DMS 273 treated with DMSO at 0.1 percent for 48 hours (cell line): ENCODE measurements around the gene CCR4.
"Not testable (repeated sequence)": the region's sequence is repeated elsewhere in the genome, so short reads cannot be mapped to it uniquely, and the experiment has no call there.

ENCODE experiments used
- DNase-seq: peaks from one replicate; lab custom pipeline; 2025; lab: John Stamatoyannopoulos, UW

Gene CCR4

GRCh38 chr3:32952369-32953077 lies 1.1 kb downstream of the CCR4 start:
- DNase-seq = no peak

GRCh38 chr3:32954506-32954905 lies 3.1 kb downstream of the CCR4 start:
- no peak for DNase-seq

GRCh38 chr3:32956750-32957570 lies 5.5 kb downstream of the CCR4 start:
- no peak for DNase-seq

- no peak for DNase-seq
These were observed 7.1 kb downstream of the CCR4 start for GRCh38 chr3:32958509-32958908.

GRCh38 chr3:32959371-32959770 lies 7.9 kb downstream of the CCR4 start:
- DNase-seq = no peak

GRCh38 chr3:32960404-32961170 lies 9.1 kb downstream of the CCR4 start:
- DNase-seq = no peak

- no peak for DNase-seq
These were observed 9.8 kb downstream of the CCR4 start for GRCh38 chr3:32961189-32961715.

GRCh38 chr3:32963871-32964270 lies 12.4 kb downstream of the CCR4 start:
- no peak for DNase-seq

GRCh38 chr3:32964781-32965180 lies 13.3 kb downstream of the CCR4 start:
- not testable (repeated sequence) for DNase-seq

GRCh38 chr3:32965617-32966213 lies 14.3 kb downstream of the CCR4 start:
- not testable (repeated sequence) for DNase-seq

GRCh38 chr3:32966627-32967026 lies 15.2 kb downstream of the CCR4 start:
- not testable (repeated sequence) for DNase-seq

- no peak for DNase-seq
These were observed 16.9 kb downstream of the CCR4 start for GRCh38 chr3:32968166-32968919.

GRCh38 chr3:32968920-32969389 lies 17.5 kb downstream of the CCR4 start:
- DNase-seq = no peak

GRCh38 chr3:32969656-32970055 lies 18.2 kb downstream of the CCR4 start:
- no peak for DNase-seq

- not testable (repeated sequence) for DNase-seq
These were observed 19.8 kb downstream of the CCR4 start for GRCh38 chr3:32971291-32971690.

- no peak for DNase-seq
These were observed 21.2 kb downstream of the CCR4 start for GRCh38 chr3:32972482-32973146.

- DNase-seq = no peak
These were observed 22.5 kb downstream of the CCR4 start for GRCh38 chr3:32973982-32974381.

- no peak for DNase-seq
These were observed 24.6 kb downstream of the CCR4 start for GRCh38 chr3:32975891-32976595.

GRCh38 chr3:32977861-32978260 lies 26.4 kb downstream of the CCR4 start:
- DNase-seq = no peak

- no peak for DNase-seq
These were observed 26.9 kb downstream of the CCR4 start for GRCh38 chr3:32978331-32978730.
